CD1c-positive myeloid dendritic cell (primary cell): ENCODE data around the gene TCTN1.
A peak's percentile ranks its signal among the peaks of the same experiment; 100 is the strongest.
"Not testable (repeated sequence)": the region's sequence is repeated elsewhere in the genome, so short reads cannot be mapped to it uniquely, and the experiment has no call there.

Experiments used
- DNase-seq: peaks from one replicate; pipeline ENCODE4 v3.0.0-alpha.2; 2016; ENCODE audit errors: extremely low spot score

The TCTN1 gene

GRCh38 chr12:110638796-110639195 lies 24.9 kb downstream of the TCTN1 start:
- no peak for DNase-seq

- no peak for DNase-seq
These were observed 25.6 kb downstream of the TCTN1 start for GRCh38 chr12:110639336-110640141.

DNA sequence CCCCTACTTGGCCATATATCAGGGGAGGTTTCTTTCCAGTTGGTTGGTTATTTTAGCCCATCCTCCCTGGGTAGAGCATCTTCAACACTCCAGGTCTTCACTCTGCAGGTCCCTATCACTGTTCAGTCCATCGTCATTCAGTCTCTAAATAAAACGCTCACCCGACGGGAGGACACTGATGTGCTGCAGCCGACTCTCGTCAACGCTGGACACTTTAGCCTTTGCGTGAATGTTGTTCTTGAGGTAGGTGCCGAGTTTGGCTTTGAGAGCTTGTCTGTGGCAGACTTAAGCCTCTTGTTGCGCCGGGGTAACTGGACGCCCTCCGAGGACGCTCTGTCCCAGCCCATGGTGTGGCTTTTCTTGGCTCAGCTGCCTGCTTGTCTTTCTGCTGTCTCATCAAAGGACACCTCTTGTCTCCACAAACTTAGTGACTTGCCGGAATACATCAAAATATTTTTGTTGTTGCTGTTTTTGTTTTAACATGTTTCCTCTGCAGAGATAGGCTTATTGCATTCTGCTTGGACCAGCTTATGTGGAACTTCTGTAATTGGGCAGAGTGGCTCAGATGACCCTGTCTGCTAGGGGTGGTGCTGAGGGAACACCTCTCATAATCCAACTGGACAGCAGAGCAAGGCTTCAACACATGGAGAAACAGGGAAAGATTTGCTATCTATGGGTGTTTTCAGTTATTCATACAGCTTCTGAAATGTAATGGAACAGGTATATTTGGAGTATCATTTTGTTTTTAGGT lies 26.5 kb downstream of the TCTN1 start:
- no peak for DNase-seq

DNA sequence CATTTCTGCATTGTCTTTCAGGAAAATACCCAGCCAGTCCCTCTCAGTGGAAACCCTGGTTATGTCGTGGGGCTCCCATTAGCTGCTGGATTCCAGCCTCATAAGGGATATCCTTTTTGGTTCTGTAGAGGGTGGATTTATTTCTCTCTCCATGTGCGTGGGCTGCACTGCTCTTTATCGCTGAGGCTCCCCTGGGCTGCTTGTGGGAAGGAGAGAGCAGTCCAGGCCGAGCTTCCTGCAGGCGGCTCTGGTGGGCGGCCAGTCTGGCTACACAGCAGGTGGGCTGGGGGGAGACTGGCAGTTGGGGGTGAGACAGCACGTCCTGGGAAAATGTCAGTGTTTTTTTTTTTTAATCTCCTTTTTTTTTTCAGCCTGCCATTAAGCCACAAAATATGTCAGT lies 27.6 kb downstream of the TCTN1 start:
- peak; percentile 26 for DNase-seq

DNA sequence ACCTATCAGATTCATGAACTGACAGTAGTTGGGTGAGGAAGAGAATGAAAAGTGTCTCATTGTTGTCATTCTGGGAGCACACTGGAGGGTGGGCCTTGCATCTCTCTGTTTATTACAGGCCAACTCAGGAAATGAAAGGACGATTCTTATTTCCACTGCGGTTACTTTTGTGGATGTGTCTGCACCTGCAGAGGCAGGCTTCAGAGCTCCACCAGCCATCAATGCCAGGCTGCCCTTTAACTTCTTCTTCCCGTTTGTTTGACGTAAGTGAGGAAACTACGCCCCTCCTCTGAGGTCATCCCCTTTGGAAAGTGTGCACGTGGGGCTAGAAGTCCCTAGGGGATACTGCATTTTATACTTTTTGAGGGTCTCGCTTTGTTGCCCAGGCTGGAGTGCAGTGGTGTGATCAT lies 33.7 kb downstream of the TCTN1 start:
- peak; percentile 21 for DNase-seq

GRCh38 chr12:110649341-110649847 lies 35.5 kb downstream of the TCTN1 start:
- no peak for DNase-seq

- DNase-seq, result not testable (repeated sequence)
These were observed 40.3 kb downstream of the TCTN1 start for GRCh38 chr12:110654238-110654637.

GRCh38 chr12:110656071-110656655 lies 42.2 kb downstream of the TCTN1 start:
- DNase-seq, result no peak

DNA sequence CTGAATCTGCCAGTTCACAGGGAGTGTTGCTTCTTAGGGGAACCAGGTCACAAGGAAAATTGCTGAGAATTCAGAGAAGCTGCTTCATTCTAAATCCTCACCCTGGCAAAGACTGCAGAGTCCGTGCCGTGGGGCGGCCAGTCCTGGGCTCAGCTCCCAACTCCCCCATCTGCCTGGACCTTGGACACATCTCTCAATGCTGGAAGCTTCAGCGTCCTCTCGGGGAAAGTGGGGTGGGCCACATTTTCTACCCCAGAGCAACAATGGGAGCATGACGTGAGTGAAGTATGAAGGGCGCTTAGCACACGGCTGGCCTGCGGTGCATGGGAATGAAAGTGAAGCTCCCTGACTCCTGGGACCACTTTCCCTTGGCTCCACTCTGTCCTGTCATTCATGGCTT lies 43.8 kb downstream of the TCTN1 start:
- no peak for DNase-seq

- no peak for DNase-seq
These were observed 44.3 kb downstream of the TCTN1 start for GRCh38 chr12:110658242-110658641.

DNA sequence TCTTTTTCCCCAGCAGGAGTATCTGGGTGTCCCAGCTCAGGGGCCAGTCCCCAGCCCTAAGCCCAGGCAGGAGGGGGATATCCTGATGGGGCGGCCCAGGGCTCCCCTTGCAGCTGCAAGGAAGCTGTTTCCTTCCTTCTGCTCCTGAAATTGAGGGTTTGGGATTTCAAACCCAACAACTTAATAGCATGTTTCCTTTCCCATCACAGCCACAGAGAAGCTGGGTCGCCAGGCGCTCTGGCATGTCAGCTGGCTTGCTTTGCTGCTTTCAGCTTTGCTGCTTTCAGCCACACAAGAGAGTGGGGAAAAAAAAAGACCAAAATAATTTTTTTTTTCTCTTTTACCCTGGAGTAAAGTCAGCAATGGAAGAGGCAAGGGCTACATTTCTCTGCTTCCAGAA lies 44.9 kb downstream of the TCTN1 start:
- no peak for DNase-seq

GRCh38 chr12:110661337-110661972 lies 47.5 kb downstream of the TCTN1 start:
- DNase-seq, result peak; percentile 60

GRCh38 chr12:110666892-110667291 lies 53.0 kb downstream of the TCTN1 start:
- no peak for DNase-seq

- no peak for DNase-seq
These were observed 53.7 kb downstream of the TCTN1 start for GRCh38 chr12:110667671-110668070.

- DNase-seq, result no peak
These were observed 54.7 kb downstream of the TCTN1 start for GRCh38 chr12:110668480-110669192.

- DNase-seq, result no peak
These were observed 55.2 kb downstream of the TCTN1 start for GRCh38 chr12:110669193-110669502.

DNA sequence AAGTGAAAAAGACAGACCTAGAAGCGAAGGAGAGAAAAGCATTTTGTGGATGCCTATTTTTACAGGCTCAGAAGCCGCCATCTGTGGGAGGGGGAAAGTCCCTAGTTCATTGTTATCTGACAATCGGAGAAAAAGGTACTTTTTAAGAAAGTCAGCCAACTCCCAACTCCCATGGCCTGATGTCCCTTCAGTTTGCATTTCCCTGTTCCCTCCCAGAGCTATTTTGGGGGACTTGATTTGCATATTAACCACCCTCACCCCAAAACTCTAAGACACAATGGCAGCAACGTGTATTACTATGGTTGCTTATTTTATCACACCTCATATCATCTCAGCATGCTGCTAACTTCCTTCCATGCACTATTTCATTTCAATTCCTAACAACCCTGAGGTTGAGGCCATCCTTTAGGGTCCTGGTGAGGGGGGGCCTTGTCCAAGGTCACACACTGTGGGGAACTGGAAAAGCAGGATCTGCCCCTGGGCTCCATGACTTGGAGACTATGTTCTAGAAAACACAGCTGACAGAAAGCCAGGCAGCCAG lies 56.3 kb downstream of the TCTN1 start:
- DNase-seq, result peak; percentile 13

GRCh38 chr12:110676171-110676570 lies 62.2 kb downstream of the TCTN1 start:
- no peak for DNase-seq

- DNase-seq, result peak; percentile 75
These were observed 63.4 kb downstream of the TCTN1 start for GRCh38 chr12:110677206-110677911.

DNA sequence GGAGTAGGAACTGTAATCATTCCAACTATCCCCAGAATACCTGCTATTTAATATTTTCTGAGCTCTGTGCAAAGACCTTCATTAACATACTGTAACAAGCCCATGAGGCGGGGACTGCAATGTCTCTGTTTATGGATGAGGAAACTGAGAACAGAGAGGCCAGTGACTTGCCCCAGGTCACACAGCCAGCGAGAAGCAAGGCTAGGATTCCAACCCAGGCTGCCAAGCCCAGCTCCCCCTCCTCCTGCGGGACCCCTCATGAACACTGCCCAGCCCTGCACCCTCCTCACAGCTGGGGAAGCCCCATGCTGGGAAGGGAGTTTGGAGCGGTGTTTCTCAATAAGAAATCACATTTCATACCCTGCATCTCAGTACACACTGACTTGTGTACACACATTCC lies 64.1 kb downstream of the TCTN1 start:
- no peak for DNase-seq

DNA sequence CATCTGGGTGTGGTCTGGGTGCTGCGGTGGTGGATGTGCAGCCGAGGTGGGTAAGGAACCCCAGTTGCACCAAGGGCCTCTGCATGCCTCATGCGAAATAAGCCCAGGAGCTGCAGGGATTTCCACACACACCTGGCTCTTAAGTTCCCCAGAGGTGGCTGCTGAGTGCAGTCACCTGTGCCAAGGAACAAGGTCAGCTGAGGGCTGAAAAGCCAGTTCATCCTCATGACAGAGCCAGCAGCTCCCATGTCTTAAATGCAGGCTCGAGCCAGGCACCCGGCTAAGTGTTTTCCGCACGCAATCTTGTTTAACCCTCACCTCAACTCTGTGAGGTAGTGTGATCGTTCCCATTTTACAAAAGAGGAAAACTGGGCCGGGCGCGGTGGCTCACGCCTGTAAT lies 65.3 kb downstream of the TCTN1 start:
- no peak for DNase-seq
